KG1 (cell line): Measurements from ENCODE around the gene RWDD2A.

Experiments
- DNase-seq: peaks from one replicate; lab custom pipeline; 2025; lab: John Stamatoyannopoulos, UW

Gene RWDD2A

DNA sequence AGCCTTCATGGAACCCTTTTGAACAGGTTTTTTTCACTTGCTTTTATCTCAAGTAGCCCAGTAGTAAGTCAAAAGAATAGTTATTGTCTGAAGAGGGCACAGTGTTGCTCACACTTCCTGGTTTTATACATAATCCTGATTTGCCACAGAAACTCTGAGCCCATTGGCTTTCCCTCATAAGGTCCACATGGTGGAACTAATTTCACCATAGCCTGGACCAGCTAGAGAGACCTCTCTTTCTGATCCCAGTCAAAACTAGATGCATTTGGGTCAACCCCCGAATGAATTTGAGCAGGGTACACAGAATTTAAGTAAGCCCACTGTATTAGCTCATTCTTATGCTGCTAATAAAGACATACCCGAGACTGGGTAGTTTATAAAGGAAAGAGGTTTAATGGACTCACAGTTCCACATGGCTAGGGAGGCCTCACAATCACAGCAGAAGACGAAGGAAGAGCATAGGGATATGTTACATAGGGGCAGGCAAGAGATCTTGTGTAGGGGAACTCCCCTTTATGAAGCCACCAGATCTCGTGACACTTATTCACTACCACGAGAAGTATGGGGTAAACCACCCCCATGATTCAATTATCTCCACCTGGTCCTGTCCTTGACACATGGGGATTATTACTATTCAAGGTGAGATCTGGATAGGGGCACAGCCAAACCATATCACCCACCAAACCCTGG is 6.2 kb downstream of the RWDD2A start:
- no peak for DNase-seq

DNA sequence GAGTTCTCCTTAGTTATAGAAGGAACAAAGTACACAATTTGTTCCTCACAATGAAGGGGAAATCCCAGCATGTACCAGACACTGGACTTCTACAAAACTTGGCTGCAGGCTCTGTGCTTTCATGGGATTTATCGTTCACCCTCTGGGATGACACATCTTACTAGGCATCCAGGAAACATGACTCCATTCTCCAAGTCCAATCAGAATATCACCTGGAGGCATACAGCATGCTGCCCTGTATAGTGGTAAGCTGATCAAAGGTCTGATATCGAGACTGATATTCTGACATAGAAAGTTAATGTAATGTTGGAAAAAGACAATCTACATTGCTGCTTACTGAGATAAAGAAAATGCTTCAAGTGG is 6.7 kb downstream of the RWDD2A start:
- no peak for DNase-seq

DNA sequence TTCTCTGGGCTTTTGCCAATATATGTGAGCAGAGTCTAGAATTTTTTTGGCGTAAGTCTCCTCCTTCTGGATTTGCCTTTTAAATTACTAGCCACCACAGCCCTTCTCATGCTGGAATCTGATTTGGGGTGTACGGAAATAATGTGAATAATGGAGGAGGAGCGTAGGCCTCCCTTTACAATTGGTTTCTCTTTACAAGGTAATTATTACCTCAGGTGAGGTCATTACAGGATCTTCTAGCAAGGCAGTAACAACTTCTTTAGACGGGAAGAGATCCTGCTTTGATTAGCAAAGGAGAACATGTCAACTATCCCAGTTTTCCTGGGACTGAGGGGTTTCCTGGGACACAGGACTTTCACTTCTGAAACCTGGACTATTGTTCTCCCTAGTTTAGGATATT is 8.9 kb downstream of the RWDD2A start:
- no peak for DNase-seq

DNA sequence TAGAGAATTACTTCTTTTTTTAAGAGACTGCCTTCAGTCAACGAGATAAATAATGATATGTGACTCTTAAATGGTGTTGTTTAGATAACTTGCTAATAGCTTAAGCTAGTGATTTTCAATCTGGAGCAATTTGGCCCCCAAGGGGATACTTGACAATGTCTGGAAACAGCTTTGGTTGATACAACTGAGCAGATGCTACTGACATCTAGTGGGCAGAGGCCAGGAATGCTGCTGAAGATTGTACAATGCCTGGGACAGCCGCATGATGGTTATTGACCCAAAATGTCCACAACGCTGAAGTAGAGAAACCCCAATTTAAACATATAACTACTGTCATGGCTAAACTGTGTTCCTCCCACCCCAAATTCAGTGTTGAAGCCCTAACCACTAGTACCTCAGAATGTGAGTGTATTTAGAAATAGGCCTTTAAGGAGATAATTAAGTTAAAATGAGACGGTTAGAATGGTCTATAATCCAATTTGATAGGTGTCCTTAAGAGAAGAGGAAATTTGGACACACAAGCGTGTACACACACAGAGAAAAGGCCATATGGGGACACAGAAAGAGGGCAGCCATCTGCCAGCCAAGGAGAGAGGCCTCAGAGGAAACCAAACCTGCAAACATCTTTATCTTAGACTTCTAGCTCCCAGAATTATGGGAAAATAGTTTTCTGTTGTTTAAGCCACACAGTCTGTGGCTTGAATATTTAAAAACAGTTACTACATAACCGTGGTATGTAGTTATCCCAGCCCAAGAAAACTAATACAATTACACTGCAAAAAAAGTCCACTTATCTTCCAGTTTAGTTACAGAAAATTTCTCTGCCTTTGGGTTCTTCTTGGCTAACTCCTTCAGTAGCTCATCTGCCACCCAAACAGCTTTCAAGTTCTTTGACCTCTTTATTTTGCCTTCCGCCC is 22.2 kb downstream of the RWDD2A start:
- peak; percentile 10 for DNase-seq

DNA sequence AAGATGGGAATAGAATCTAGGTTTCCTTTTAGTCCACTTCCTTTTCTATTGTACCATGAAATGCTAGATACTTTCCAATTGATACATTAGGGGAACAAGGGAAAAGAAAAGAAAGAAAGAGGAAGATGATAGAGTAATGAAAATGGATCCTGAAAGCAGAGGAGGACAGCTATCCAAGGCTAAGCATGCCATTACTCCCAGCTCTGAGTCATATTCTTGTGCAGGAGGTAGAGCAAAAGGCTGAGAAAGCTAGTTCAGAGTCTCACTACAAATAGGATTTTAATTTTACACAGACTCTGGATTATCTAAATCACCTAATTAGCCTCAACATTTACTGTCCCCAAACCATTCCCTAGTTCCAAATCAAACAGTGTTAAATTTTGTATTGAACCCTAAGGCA is 23.6 kb downstream of the RWDD2A start:
- DNase-seq: no peak

DNA sequence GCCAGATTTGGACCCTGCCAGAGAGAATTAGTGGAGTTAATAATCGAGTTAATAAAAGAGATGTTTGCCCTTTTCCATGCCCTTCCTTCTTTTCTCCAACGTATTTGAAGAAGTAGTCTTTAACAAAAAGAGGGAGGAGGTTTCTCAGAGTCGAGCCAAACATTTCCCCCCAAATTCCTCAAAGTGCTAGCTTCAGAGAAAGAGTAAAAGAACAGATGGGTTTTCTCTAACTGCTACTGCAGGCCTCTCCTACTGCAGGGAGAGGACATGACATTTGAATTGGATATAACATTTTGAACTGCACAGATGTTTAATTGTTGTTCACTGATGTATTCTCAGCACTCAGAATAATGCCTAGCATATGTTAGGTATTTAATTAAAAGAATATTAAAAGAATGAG is 25.5 kb downstream of the RWDD2A start:
- no peak for DNase-seq

DNA sequence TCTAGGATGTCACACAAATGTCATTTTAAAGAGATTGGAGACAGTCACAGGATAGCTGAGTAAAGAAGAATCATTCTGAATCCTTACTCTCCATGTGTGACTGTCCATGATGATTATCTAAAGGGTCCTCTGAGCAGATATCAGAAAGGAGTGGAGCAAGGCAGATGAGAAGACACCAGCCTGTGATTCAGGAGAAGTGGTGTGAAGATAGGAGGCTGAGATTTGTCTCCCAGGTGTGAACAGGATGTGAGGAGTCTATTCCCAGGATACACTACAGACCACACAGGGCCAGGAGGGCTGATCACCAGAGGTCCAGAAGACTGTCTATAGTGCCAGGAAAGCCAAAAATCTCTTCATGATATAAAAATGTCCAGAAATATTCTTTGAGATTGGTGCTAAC is 27.0 kb downstream of the RWDD2A start:
- DNase-seq: no peak

DNA sequence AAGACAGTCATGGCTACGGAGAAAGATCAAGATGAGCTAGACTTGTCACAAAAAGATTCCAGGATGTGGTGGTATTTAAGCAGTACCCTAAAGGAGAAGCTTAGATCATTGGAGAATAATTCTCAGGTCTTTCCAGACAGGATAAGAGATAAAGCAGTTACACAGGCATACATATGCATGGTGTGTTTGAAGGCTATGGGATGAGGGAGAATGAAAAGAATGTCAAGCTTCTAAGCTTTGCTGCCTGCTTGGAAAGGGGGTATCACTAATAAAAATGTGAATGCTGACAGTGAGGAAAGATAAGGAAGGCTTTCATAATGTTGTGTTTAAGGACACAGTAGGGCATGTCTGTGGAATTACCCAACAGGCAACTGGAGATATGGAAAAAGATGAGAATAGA is 28.1 kb downstream of the RWDD2A start:
- no peak for DNase-seq

DNA sequence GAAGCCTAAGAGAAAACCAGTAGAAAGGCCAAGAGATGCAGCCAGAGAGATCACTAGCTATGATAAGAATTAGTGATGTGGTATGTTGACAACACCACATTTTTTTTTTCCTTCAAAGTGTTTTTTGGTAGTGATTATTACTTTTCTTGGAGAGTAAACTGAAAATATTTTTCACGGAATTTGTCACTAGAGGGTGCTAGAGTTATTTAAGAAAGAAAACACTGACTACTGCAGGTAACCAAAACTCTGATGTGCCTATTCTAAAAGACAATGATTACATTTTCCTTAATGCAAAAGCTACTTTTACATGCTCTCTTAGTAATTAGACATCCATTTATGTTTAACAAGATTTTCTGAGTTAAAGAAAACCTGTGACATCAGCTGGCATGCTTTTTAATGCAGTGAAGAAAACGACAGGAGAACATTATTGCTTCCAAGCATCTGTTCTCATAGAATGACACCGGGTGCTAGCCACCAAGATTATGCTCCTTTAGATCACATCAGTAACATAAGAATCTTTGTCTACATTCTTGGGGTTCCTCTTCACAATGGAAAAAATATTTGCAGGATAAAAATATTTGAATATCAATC is 28.8 kb downstream of the RWDD2A start:
- peak; percentile 15 for DNase-seq

DNA sequence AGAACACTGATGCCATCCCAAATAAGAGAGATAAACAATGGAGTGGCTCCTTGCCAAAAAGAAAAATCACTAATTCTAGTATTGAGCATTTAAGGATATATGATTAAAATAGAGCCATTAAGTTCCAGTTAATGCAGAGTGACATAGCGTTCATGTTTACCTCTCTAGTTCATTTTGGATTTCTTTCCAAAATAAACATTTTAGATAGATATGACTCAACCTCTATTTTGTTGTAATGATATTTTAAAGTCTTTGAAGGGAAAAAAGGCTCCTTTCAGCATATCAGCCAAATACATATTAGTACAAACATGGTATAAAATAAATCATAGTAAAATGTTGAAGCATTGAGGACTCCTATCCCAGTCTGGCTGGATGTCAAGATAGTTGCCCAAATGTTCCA is 33.4 kb downstream of the RWDD2A start:
- DNase-seq: no peak

DNA sequence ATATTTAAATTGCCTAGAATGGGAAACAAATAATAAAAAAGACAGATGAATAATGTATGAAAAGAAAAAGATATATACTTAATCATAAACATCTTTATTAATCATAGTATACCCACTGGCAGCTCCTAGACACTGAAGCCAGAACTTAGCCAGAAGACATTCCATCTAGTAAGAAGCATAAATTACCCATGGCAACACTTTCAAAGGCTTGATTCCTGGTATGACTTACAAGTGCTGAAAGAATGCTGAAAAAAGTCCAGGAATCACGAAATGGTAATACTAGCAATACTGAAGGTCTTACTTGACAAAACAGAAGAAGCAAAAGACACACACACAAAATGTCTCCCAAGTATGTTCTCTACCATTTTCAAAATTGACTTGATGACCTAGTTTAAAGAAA is 38.0 kb downstream of the RWDD2A start:
- no peak for DNase-seq

DNA sequence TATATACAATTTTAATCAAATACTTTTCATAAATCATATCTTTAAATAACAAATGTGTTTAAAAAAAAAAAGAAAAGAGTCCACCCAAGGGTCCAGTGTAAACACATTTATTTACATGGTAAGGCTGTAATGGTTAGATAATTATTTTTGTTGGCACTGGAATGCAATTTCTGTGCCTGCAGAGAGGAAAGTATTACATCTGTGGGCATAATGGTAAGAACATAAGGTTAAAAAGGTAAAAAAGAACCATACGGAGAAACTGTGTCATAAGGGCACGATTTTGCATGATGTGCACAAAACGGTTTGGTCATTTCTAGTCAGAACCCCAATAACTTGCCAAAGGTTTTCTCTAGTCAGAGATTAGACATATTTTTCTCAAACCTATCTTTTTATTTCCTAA is 54.3 kb downstream of the RWDD2A start:
- no peak for DNase-seq
